Trophoblast cell (in vitro differentiated cells and primary cell): ENCODE results near the gene ALOX5.

Source experiments
- DNase-seq, 2 donors: peaks; one replicate each; pipeline ENCODE4 v3.0.0-alpha.2; 2016
- H2AFZ ChIP-seq: 2 replicates; pipeline ENCODE4 v1.6.1; 2013; ENCODE audit warnings: low read length, moderate library complexity, mild to moderate bottlenecking; ENCODE audit not compliant: insufficient read depth, poor library complexity
- H2AK5ac ChIP-seq: 2 replicates; pipeline ENCODE4 v1.6.1; 2013; ENCODE audit warnings: mild to moderate bottlenecking, low read length
- H2BK120ac ChIP-seq: 2 replicates; pipeline ENCODE4 v1.6.1; 2013; ENCODE audit warnings: low read length, mild to moderate bottlenecking, moderate library complexity; ENCODE audit not compliant: insufficient read depth, poor library complexity
- H2BK12ac ChIP-seq: 2 replicates; pipeline ENCODE4 v1.6.1; 2013; ENCODE audit warnings: mild to moderate bottlenecking, low read length, moderate library complexity
- H2BK5ac ChIP-seq: 2 replicates; pipeline ENCODE4 v1.6.1; 2013; ENCODE audit warnings: low read length, low read depth, moderate library complexity, mild to moderate bottlenecking; ENCODE audit not compliant: poor library complexity
- H3K14ac ChIP-seq: 2 replicates; pipeline ENCODE4 v1.6.1; 2013; ENCODE audit warnings: mild to moderate bottlenecking, low read length
- H3K18ac ChIP-seq: 2 replicates; pipeline ENCODE4 v1.6.1; 2013; ENCODE audit warnings: mild to moderate bottlenecking, low read length
- H3K23ac ChIP-seq: 2 replicates; pipeline ENCODE4 v1.6.1; 2013; ENCODE audit warnings: low read length
- H3K27ac ChIP-seq: 2 replicates; pipeline ENCODE4 v1.5.1; 2013; ENCODE audit warnings: low read depth, mild to moderate bottlenecking, inconsistent platforms, low read length, moderate library complexity
- H3K27me3 ChIP-seq: 2 replicates; pipeline ENCODE4 v1.6.1; 2013; ENCODE audit warnings: inconsistent platforms, mild to moderate bottlenecking, low read length, moderate library complexity; ENCODE audit not compliant: insufficient read depth
- H3K36me3 ChIP-seq, 2 experiments: 1 replicate in 1 of 2; 2 replicates in 1 of 2; pipeline ENCODE4 v1.6.1; 2013; ENCODE audit warnings: low read length in 2 of 2, mild to moderate bottlenecking in 2 of 2, moderate library complexity in 1 of 2; ENCODE audit not compliant: insufficient read depth in 2 of 2, control insufficient read depth in 1 of 2
- H3K4ac ChIP-seq: 2 replicates; pipeline ENCODE4 v1.6.1; 2013; ENCODE audit warnings: low read depth, mild to moderate bottlenecking, low read length, moderate library complexity
- H3K4me1 ChIP-seq, 2 experiments: 1 replicate in 1 of 2; 2 replicates in 1 of 2; pipeline ENCODE4 v1.6.1; 2013; ENCODE audit warnings: low read length in 2 of 2, mild to moderate bottlenecking in 2 of 2, moderate library complexity in 1 of 2; ENCODE audit not compliant: insufficient read depth in 2 of 2, control insufficient read depth in 1 of 2
- H3K4me2 ChIP-seq: 2 replicates; pipeline ENCODE4 v1.6.1; 2013; ENCODE audit warnings: inconsistent platforms, mild to moderate bottlenecking, low read length, moderate library complexity
- H3K4me3 ChIP-seq: 2 replicates; pipeline ENCODE4 v1.5.1; 2013; ENCODE audit warnings: mild to moderate bottlenecking, low read depth, low read length, inconsistent platforms
- H3K79me1 ChIP-seq: one replicate; pipeline ENCODE4 v1.6.1; 2013; ENCODE audit warnings: low read length
- H3K79me2 ChIP-seq: 2 replicates; pipeline ENCODE4 v1.6.1; 2013; ENCODE audit warnings: low read length, mild to moderate bottlenecking; ENCODE audit not compliant: control insufficient read depth, insufficient read depth, poor library complexity
- H3K9ac ChIP-seq: 2 replicates; pipeline ENCODE4 v1.6.1; 2013; ENCODE audit warnings: mild to moderate bottlenecking, low read length
- H3K9me3 ChIP-seq: 2 replicates; pipeline ENCODE4 v1.6.1; 2013; ENCODE audit warnings: low read depth, mild to moderate bottlenecking, control low read depth, inconsistent platforms, low read length; ENCODE audit not compliant: insufficient read depth
- H4K12ac ChIP-seq: 2 replicates; pipeline ENCODE4 v1.6.1; 2013; ENCODE audit warnings: low read depth, mild to moderate bottlenecking, low read length, moderate library complexity
- H4K8ac ChIP-seq: 2 replicates; pipeline ENCODE4 v1.6.1; 2013; ENCODE audit warnings: low read depth, mild to moderate bottlenecking, low read length, moderate library complexity
- H4K91ac ChIP-seq: one replicate; pipeline ENCODE4 v1.6.1; 2013; ENCODE audit warnings: low read depth, mild to moderate bottlenecking, low read length, moderate library complexity
- WGBS: extraction: QIAGEN DNeasy Blood & Tissue Kit; methylation state at CpG from one replicate; pipeline ENCODE4 v1.1.7; 2013; ENCODE audit warnings: missing lambda C conversion rate; ENCODE audit not compliant: insufficient read length, insufficient coverage; ENCODE audit errors: extremely low coverage; 5-methylcytosine and 5-hydroxymethylcytosine counted together

The ALOX5 gene

GRCh38 chr10:45468079-45468478 is 94.1 kb downstream of the ALOX5 start:
- Histone ChIP-seq H4K8ac (no peak overlapping the region), H4K91ac (no peak overlapping the region), H2BK12ac (no peak overlapping the region), H3K79me1 (no peaks in the 10 kb centered on the region), H3K4me3 (no peak overlapping the region), H3K23ac (no peak overlapping the region), H3K4me2 (no peak overlapping the region), H3K36me3 (no peaks in the 10 kb centered on the region), H3K4ac (no peak overlapping the region), H2BK120ac (no peak overlapping the region), H3K4me1 (peaks cover 0 to 7% of the 10 kb centered on the region in 2 experiments), H2AK5ac (no peak overlapping the region), H3K14ac (no peak overlapping the region), H2BK5ac (no peak overlapping the region), H3K27me3 (no peaks in the 10 kb centered on the region), H3K27ac (no peak overlapping the region), H2AFZ (no peak overlapping the region), H3K9me3 (no peaks in the 10 kb centered on the region), H4K12ac (no peak overlapping the region), H3K18ac (no peak overlapping the region), H3K9ac (no peak overlapping the region), H3K79me2 (no peaks in the 10 kb centered on the region)
- no peak for DNase-seq
- no CpG with 5 or more reads among the region's 5 CpGs for WGBS

- WGBS: no CpG with 5 or more reads among the region's 10 CpGs
- Histone ChIP-seq H3K18ac (no peak overlapping the region), H2AFZ (no peak overlapping the region), H3K79me2 (no peaks in the 10 kb centered on the region), H3K27ac (no peak overlapping the region), H2AK5ac (no peak overlapping the region), H2BK12ac (no peak overlapping the region), H3K9ac (no peak overlapping the region), H3K4me1 (peaks cover 0 to 7% of the 10 kb centered on the region in 2 experiments), H2BK5ac (no peak overlapping the region), H3K9me3 (peaks cover 2% of the 10 kb centered on the region), H3K27me3 (no peaks in the 10 kb centered on the region), H3K14ac (no peak overlapping the region), H3K4me3 (no peak overlapping the region), H3K36me3 (no peaks in the 10 kb centered on the region), H3K4ac (no peak overlapping the region), H2BK120ac (no peak overlapping the region), H4K8ac (peak overlapping the region; percentile 36), H4K91ac (no peak overlapping the region), H3K23ac (no peak overlapping the region), H3K4me2 (no peak overlapping the region), H4K12ac (no peak overlapping the region), H3K79me1 (no peaks in the 10 kb centered on the region)
- DNase-seq: peak; percentile 59 to 80
Measured at GRCh38 chr10:45470098-45471012, 96.3 kb downstream of the ALOX5 start.

GRCh38 chr10:45471059-45471458 is 97.0 kb downstream of the ALOX5 start:
- H3K4me3 ChIP-seq: no peak overlapping the region
- H3K14ac ChIP-seq: no peak overlapping the region
- no peak overlapping the region for H2AFZ ChIP-seq
- no peak overlapping the region for H3K23ac ChIP-seq
- H4K12ac ChIP-seq: no peak overlapping the region
- no CpG with 5 or more reads among the region's 2 CpGs for WGBS
- peaks cover 2% of the 10 kb centered on the region for H3K9me3 ChIP-seq
- H3K27me3 ChIP-seq: no peaks in the 10 kb centered on the region
- no peak overlapping the region for H2AK5ac ChIP-seq
- H3K79me1 ChIP-seq: no peaks in the 10 kb centered on the region
- no peak overlapping the region for H3K18ac ChIP-seq
- no peak overlapping the region for H3K27ac ChIP-seq
- no peak overlapping the region for H4K8ac ChIP-seq
- no peak overlapping the region for H2BK12ac ChIP-seq
- H4K91ac ChIP-seq: no peak overlapping the region
- no peak overlapping the region for H2BK120ac ChIP-seq
- H3K4me1 ChIP-seq: peaks cover 0 to 7% of the 10 kb centered on the region in 2 experiments
- no peak overlapping the region for H2BK5ac ChIP-seq
- no peak overlapping the region for H3K9ac ChIP-seq
- DNase-seq: no peak
- no peak overlapping the region for H3K4me2 ChIP-seq
- H3K36me3 ChIP-seq: no peaks in the 10 kb centered on the region
- H3K79me2 ChIP-seq: no peaks in the 10 kb centered on the region
- H3K4ac ChIP-seq: no peak overlapping the region

GRCh38 chr10:45471531-45472310 is 97.7 kb downstream of the ALOX5 start:
- no peak overlapping the region for H3K27ac ChIP-seq
- H4K12ac ChIP-seq: peak overlapping the region; percentile 39
- H3K79me1 ChIP-seq: no peaks in the 10 kb centered on the region
- H4K91ac ChIP-seq: no peak overlapping the region
- no peak for DNase-seq
- no peak overlapping the region for H4K8ac ChIP-seq
- no peak overlapping the region for H3K23ac ChIP-seq
- H3K4ac ChIP-seq: no peak overlapping the region
- no peak overlapping the region for H2AK5ac ChIP-seq
- no peaks in the 10 kb centered on the region for H3K79me2 ChIP-seq
- no peak overlapping the region for H3K9ac ChIP-seq
- peaks cover 0 to 7% of the 10 kb centered on the region in 2 experiments for H3K4me1 ChIP-seq
- H3K36me3 ChIP-seq: no peaks in the 10 kb centered on the region
- H2BK120ac ChIP-seq: no peak overlapping the region
- peaks cover 2% of the 10 kb centered on the region for H3K9me3 ChIP-seq
- H2BK12ac ChIP-seq: no peak overlapping the region
- no peak overlapping the region for H3K4me3 ChIP-seq
- H2BK5ac ChIP-seq: no peak overlapping the region
- no peak overlapping the region for H3K4me2 ChIP-seq
- H3K18ac ChIP-seq: no peak overlapping the region
- no CpG with 5 or more reads among the region's 8 CpGs for WGBS
- no peak overlapping the region for H3K14ac ChIP-seq
- H3K27me3 ChIP-seq: no peaks in the 10 kb centered on the region
- no peak overlapping the region for H2AFZ ChIP-seq
